H1 (cell line): ENCODE measurements around the gene WRAP73. TPM values are rescaled to one million over a fixed set of nuclear protein-coding genes. Genes with fewer than 3 reads are reported as not detected.
"Not testable (repeated sequence)": the region's sequence is repeated elsewhere in the genome, so short reads cannot be mapped to it uniquely, and the experiment has no call there.

Source experiments
- CTCF ChIA-PET: fragments of 300-600 bp; sonication (Branson Sonifier 250); formaldehyde crosslinking; loops from one replicate; lab custom pipeline; 2021; ENCODE audit not compliant: partially characterized antibody; lab: Charles Lee
- POLR2A ChIA-PET: fragments of 300-600 bp; sonication (Branson Sonifier 250); formaldehyde crosslinking; loops from one replicate; lab custom pipeline; 2021; ENCODE audit warnings: inconsistent platforms; ENCODE audit not compliant: partially characterized antibody; lab: Charles Lee
- DNase-seq, 2 experiments: peaks; one replicate each; pipeline versions ENCODE4 v3.0.0 to v3.0.0-alpha.2; 2010 to 2022; ENCODE audit warnings: low spot score in 2 of 2, low read depth in 1 of 2, mixed read lengths in 1 of 2
- FAIRE-seq: peaks from 2 replicates; lab custom pipeline; 2011; peaks lifted over from hg19 to GRCh38; lab: Jason Lieb, UNC
- H2AFZ ChIP-seq: 2 replicates; pipeline ENCODE4 v1.8.1; 2012; ENCODE audit warnings: low read length, inconsistent platforms
- H2AK5ac ChIP-seq: 2 replicates; pipeline ENCODE4 v1.6.1; 2013; ENCODE audit warnings: low read depth, low read length
- H2BK120ac ChIP-seq: replicated peaks from 2 replicates; pipeline ENCODE3; 2013; ENCODE audit warnings: low read depth, low read length, inconsistent platforms
- H2BK12ac ChIP-seq: 2 replicates; pipeline ENCODE4 v1.6.1; 2013; ENCODE audit warnings: low read depth, low read length
- H2BK15ac ChIP-seq: 2 replicates; pipeline ENCODE4 v1.6.1; 2013; ENCODE audit warnings: low read length
- H2BK20ac ChIP-seq: 2 replicates; pipeline ENCODE4 v1.6.1; 2013; ENCODE audit warnings: low read length
- H2BK5ac ChIP-seq: 2 replicates; pipeline ENCODE4 v1.6.1; 2013; ENCODE audit warnings: low read depth, low read length
- H3K14ac ChIP-seq: 2 replicates; pipeline ENCODE4 v1.6.1; 2013; ENCODE audit warnings: inconsistent platforms; ENCODE audit not compliant: insufficient read length
- H3K18ac ChIP-seq: 2 replicates; pipeline ENCODE4 v1.6.1; 2013; ENCODE audit warnings: low read length; ENCODE audit errors: extremely low read depth
- H3K23ac ChIP-seq: 2 replicates; pipeline ENCODE4 v1.6.1; 2013; ENCODE audit warnings: inconsistent platforms; ENCODE audit not compliant: insufficient read length
- H3K23me2 ChIP-seq: 2 replicates; pipeline ENCODE4 v1.6.1; 2013; ENCODE audit warnings: low read depth, low read length
- H3K27ac ChIP-seq: 2 replicates; pipeline ENCODE4 v1.6.1; 2011; ENCODE audit warnings: low read depth, low read length, inconsistent platforms
- H3K27me3 ChIP-seq, 4 experiments: replicated peaks in 1 of 4; 1 replicate in 1 of 4; 2 replicates in 3 of 4; pipeline versions ENCODE4 v1.6.1 to v1.8.1; 2011 to 2013; ENCODE audit warnings: low read length in 3 of 4, mild to moderate bottlenecking in 3 of 4, inconsistent platforms in 2 of 4, mixed read lengths in 2 of 4, moderate library complexity in 1 of 4; ENCODE audit not compliant: control insufficient read depth in 3 of 4, insufficient read depth in 3 of 4; ENCODE audit errors: extremely low read depth in 1 of 4
- H3K36me3 ChIP-seq, 4 experiments: 2 replicates each; pipeline versions ENCODE4 v1.6.1 to v1.8.1; 2011 to 2013; ENCODE audit warnings: mild to moderate bottlenecking in 4 of 4, low read length in 3 of 4, moderate library complexity in 2 of 4, control low read depth in 1 of 4, inconsistent platforms in 1 of 4; ENCODE audit not compliant: insufficient read depth in 4 of 4, control insufficient read depth in 2 of 4
- H3K4ac ChIP-seq: replicated peaks from 2 replicates; pipeline ENCODE3; 2013; ENCODE audit warnings: low read length, low read depth, mixed read lengths, inconsistent platforms; ENCODE audit not compliant: insufficient read length
- H3K4me1 ChIP-seq, 4 experiments: replicated peaks in 1 of 4; 1 replicate in 1 of 4; 2 replicates in 3 of 4; pipeline versions ENCODE4 v1.6.1 to v1.8.1; 2011 to 2013; ENCODE audit warnings: low read length in 3 of 4, inconsistent platforms in 2 of 4, mixed read lengths in 1 of 4; ENCODE audit not compliant: insufficient read depth in 4 of 4, control insufficient read depth in 3 of 4
- H3K4me2 ChIP-seq, 2 experiments: 2 replicates each; pipeline versions ENCODE4 v1.6.1 to v1.8.1; 2011 to 2013; ENCODE audit warnings: low read depth in 2 of 2, low read length in 2 of 2, control low read depth in 1 of 2, inconsistent platforms in 1 of 2, mild to moderate bottlenecking in 1 of 2; ENCODE audit not compliant: insufficient read depth in 1 of 2
- H3K4me3 ChIP-seq, 4 experiments: fragments of 200-600, 300-600 bp in 1 of 4; sonication (generic), shearing (Covaris generic), sonication (Bioruptor Twin) in 1 of 4; 2 replicates each; pipeline versions ENCODE4 v1.5.1 to v1.8.1; 2011 to 2016; ENCODE audit warnings: low read length in 4 of 4, low read depth in 3 of 4, control low read depth in 2 of 4, inconsistent platforms in 2 of 4, mild to moderate bottlenecking in 2 of 4, mixed read lengths in 1 of 4, moderate library complexity in 1 of 4; ENCODE audit not compliant: insufficient read depth in 2 of 4; ENCODE audit errors: extremely low read depth in 1 of 4
- H3K56ac ChIP-seq: replicated peaks from 2 replicates; pipeline ENCODE3; 2013; ENCODE audit warnings: low read depth, mild to moderate bottlenecking, mixed read lengths, low read length, inconsistent platforms; ENCODE audit not compliant: insufficient read length
- H3K79me1 ChIP-seq: 2 replicates; pipeline ENCODE4 v1.6.1; 2013; ENCODE audit warnings: low read depth, low read length, control low read depth
- H3K79me2 ChIP-seq, 2 experiments: 2 replicates each; pipeline versions ENCODE4 v1.6.1 to v1.8.1; 2012 to 2013; ENCODE audit warnings: low read length in 2 of 2, mild to moderate bottlenecking in 2 of 2, inconsistent platforms in 1 of 2; ENCODE audit not compliant: insufficient read depth in 2 of 2, control insufficient read depth in 1 of 2
- H3K9ac ChIP-seq, 4 experiments: replicated peaks in 1 of 4; 1 replicate in 1 of 4; 2 replicates in 3 of 4; pipeline versions ENCODE4 v1.6.1 to v1.8.1; 2011 to 2013; ENCODE audit warnings: low read depth in 3 of 4, low read length in 3 of 4, control low read depth in 2 of 4, mild to moderate bottlenecking in 2 of 4, moderate library complexity in 2 of 4, inconsistent platforms in 1 of 4; ENCODE audit errors: extremely low read depth in 1 of 4
- H3K9me3 ChIP-seq, 2 experiments: 2 replicates each; pipeline versions ENCODE4 v1.6.1 to v1.8.1; 2012 to 2013; ENCODE audit warnings: mild to moderate bottlenecking in 2 of 2, moderate library complexity in 2 of 2, control low read depth in 1 of 2, inconsistent platforms in 1 of 2, low read depth in 1 of 2, low read length in 1 of 2, mixed read lengths in 1 of 2; ENCODE audit not compliant: insufficient read depth in 2 of 2
- H4K20me1 ChIP-seq, 2 experiments: replicated peaks in 1 of 2; 2 replicates each; pipeline versions ENCODE3 to v1.8.1; 2011 to 2013; ENCODE audit warnings: inconsistent platforms in 2 of 2, low read length in 2 of 2, mild to moderate bottlenecking in 1 of 2; ENCODE audit not compliant: insufficient read depth in 2 of 2, control insufficient read depth in 1 of 2
- H4K5ac ChIP-seq: 2 replicates; pipeline ENCODE4 v1.6.1; 2013; ENCODE audit warnings: low read length, low read depth, mixed read lengths, inconsistent platforms; ENCODE audit not compliant: insufficient read length
- H4K8ac ChIP-seq: 2 replicates; pipeline ENCODE4 v1.8.0; 2013; ENCODE audit warnings: mild to moderate bottlenecking, moderate library complexity, low read length, inconsistent platforms; ENCODE audit not compliant: insufficient read depth; ENCODE audit errors: extremely low read depth
- H4K91ac ChIP-seq: replicated peaks from 2 replicates; pipeline ENCODE3; 2013; ENCODE audit warnings: low read length, mixed read lengths, inconsistent platforms; ENCODE audit not compliant: insufficient read length
- WGBS, 2 experiments: shearing (Covaris generic) in 1 of 2; methylation state at CpG; one replicate each; pipeline versions ENCODE4 v1.1.6 to v1.1.7; 2013 to 2015; ENCODE audit warnings: low lambda C conversion rate in 2 of 2, mixed read lengths in 2 of 2, inconsistent platforms in 1 of 2, low coverage in 1 of 2, missing lambda C conversion rate in 1 of 2; ENCODE audit not compliant: insufficient replicate concordance in 2 of 2, insufficient coverage in 1 of 2, insufficient read length in 1 of 2; ENCODE audit errors: extremely low coverage in 1 of 2, missing lambda C conversion rate in 1 of 2; 5-methylcytosine and 5-hydroxymethylcytosine counted together
- polyA plus RNA-seq, 7 experiments: library from polyadenylated mRNA; depleted of rRNA in 3 of 7; stranded (reverse) in 5 of 7; unstranded in 2 of 7; fragments of >200 nt in 5 of 7; fragments of 200-250 nt in 2 of 7; gene quantifications; 1 replicate in 5 of 7; 2 replicates in 1 of 7; 4 replicates in 1 of 7; pipeline versions ENCODE4 v1.2.1 to v1.2.3, GENCODE V29; 2011 to 2013; ENCODE audit warnings: missing spikeins in 2 of 7, mixed read lengths in 2 of 7
- total RNA-seq: library from RNA; stranded (reverse); fragmentation: NEBNext Ultra II Directional; extraction: Animal tissue kit (Norgen Biotek cat#: 25700); gene quantifications from 2 replicates; pipeline ENCODE4 v1.2.1, GENCODE V29; 2021

The WRAP73 gene
- total and polyA plus RNA-seq, 2 of the 8 experiments (the other 6 are each of a cell fraction or from before 2014, with no cell fraction given), result 30.3 to 50.7 TPM

GRCh38 chr1:3622102-3622501 lies 27.8 kb downstream of the WRAP73 start:
- H3K79me1 ChIP-seq, FAIRE-seq: not testable (repeated sequence)
- POLR2A ChIA-PET, result interaction anchor here (1.6 kb wide), 1 partner anchor 12 kb away, joined by 5 read pairs; no protein-coding TSS in a partner anchor

More at GRCh38 chr1:3622102-3622501, 27.8 kb downstream of the WRAP73 start:
- not testable (repeated sequence) for H3K27ac ChIP-seq, H2AK5ac ChIP-seq, H4K5ac ChIP-seq, H2BK20ac ChIP-seq, H3K36me3 ChIP-seq, H3K27me3 ChIP-seq, H3K56ac ChIP-seq, H3K18ac ChIP-seq, H2AFZ ChIP-seq, DNase-seq, H3K9ac ChIP-seq, H3K9me3 ChIP-seq, H4K8ac ChIP-seq, H2BK15ac ChIP-seq, H2BK5ac ChIP-seq, H2BK120ac ChIP-seq, H3K23ac ChIP-seq, H3K79me2 ChIP-seq, H3K14ac ChIP-seq, H3K4ac ChIP-seq, H3K4me3 ChIP-seq, H3K4me2 ChIP-seq, H4K20me1 ChIP-seq, H2BK12ac ChIP-seq, H4K91ac ChIP-seq
- WGBS, 2 experiments, result 84% methylated on average over 9 of the region's 9 CpGs; no CpG with 5 or more reads in 1 of the 2 experiments
- Histone ChIP-seq H3K23me2 (peaks cover 11% of the 10 kb centered on the region), H3K4me1 (peaks cover 0 to 14% (median 3%) of the 10 kb centered on the region in 4 experiments; a peak in 6 of 7 replicates)
- CTCF ChIA-PET, result interaction anchor here (0.9 to 6.7 kb wide), 26 partner anchors 8 to 205 kb away, joined by 3 to 148 read pairs (median 9); partner anchors contain the start of gene MEGF6
